NCI-H1417 treated with DMSO at 0.1 percent for 48 hours (cell line): Measurements from ENCODE around the gene VWA8.
"Not testable (repeated sequence)": the region's sequence is repeated elsewhere in the genome, so short reads cannot be mapped to it uniquely, and the experiment has no call there.

ENCODE experiments used
- DNase-seq: peaks from one replicate; lab custom pipeline; 2025; lab: John Stamatoyannopoulos, UW

VWA8 gene

DNA sequence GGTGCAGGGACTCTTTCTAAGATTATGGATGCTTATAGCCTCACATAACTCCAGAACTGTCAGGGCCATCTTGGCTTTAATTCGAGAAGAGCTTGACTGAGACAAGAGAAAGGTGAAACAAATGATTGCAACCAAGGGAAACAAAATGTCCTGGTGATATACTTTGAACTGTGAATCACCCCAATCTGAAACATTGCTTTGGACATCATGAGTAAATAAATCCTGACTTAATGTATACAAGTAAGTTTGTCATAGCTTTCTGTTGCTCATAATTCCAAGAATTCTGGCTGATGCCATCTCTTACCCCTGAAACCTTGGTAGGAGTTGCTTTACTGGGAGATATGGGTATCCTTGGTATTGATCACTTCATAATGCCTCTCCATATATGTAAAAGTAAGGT, 5.8 kb upstream of the VWA8 start:
- no peak for DNase-seq

- no peak for DNase-seq
Observed at GRCh38 chr13:41962994-41963393, 2.1 kb upstream of the VWA8 start.

DNA sequence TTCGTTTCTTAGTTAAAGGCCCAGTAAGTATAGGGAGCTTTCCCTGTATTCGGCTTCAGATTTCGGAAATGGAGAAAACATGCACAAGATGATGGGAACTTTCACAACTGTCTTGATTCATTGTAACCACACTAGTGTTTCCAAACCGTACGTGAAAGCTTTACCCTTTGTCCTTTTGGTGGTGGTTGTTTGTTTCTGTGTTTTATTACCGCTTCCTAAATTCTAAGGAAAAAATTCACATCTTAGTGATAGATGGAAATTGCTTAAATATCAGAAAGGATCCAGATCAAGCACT, 504 bp upstream of the VWA8 start:
- DNase-seq: no peak

GRCh38 chr13:41960211-41960636, 685 bp downstream of the VWA8 start:
- DNase-seq: no peak

DNA sequence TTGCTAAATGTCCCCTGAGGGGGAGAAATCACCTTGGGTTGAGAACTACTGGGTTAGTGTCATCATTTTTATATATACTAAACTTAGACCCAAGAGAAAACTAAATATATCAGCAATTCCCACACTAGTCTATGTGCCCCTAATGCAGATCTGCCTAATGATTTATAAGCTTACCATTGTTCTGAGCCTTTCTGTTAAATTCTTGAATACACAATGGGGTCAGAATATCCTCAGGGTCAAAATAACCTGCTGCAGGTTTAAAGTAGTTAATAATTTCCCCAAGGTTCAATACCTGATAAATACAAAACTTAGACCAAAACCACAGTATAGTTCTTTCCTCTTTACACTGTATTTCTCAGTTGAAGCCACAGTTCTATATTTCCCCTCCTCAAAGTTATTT, 4.6 kb downstream of the VWA8 start:
- DNase-seq: no peak

DNA sequence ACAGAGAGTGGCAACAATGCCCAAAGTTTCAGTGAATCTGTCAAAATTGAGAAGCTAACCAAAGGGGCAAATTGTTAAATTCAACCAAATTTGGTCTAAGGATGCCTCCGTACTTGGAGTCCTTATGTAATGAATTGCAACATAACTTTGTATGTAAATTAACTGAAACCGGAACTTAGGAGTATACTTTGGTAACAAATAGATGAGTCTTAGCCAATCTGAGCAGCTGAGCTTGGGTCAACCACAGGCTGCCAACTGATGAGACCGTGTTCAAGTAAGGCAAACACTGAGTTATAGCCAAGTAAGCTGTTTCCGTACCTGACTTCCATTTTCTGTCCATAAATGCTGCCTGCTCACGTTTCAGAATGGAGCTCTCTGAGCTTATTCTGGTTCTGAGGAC, 5.3 kb downstream of the VWA8 start:
- no peak for DNase-seq

DNA sequence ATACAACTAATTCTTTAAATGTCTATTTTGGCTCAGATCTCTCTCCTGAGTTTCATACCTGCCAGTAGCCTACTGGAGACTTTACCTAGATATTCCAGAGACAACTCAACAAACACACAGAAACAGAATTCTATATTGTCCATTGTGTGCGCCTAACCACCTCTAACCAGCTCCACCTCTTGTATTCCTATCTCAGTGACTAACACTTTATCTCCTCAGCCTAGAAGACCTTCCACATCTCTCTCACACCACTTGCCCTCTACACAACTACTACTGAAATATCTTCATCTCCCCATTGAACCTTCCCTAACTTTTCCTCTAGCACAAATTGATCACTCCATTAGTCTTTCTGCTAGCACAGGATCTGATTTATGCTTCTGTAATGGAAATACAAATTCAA, 6.7 kb downstream of the VWA8 start:
- DNase-seq: no peak

GRCh38 chr13:41952749-41953148, 8.2 kb downstream of the VWA8 start:
- no peak for DNase-seq

DNA sequence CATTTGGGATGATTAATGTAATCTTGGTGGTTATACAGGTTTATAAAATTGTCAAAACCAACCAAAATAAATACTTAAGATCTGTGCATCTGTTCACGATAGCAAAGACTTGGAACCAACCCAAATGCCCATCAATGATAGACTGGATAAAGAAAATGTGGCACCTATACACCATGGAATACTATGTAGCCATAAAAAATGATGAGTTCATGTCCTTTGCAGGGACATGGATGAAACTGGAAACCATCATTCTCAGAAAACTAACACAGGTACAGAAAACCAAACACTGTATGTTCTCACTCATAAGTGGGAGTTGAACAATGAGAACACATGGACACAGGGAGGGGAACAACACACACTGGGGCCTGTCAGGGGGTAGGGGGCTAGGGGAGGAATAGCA, 11.8 kb downstream of the VWA8 start:
- DNase-seq: not testable (repeated sequence)

DNA sequence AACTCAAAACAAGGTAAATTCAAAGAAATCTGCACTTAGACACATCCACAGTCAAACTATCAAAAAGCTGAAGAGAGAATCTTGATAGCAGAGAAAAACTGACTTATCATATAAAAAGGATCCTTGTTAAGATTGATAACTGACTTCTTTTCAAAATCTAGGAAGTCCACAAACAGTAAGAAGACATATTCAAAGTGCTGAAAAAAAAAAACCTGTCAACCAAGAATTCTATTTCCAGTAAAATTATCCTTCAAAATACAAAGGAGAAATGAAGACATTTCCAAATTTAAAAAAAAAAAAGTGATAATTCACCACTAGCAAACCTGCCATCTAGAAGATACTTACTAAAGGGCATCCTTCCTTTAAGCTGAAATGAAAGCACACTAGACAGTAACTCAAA, 15.0 kb downstream of the VWA8 start:
- no peak for DNase-seq

DNA sequence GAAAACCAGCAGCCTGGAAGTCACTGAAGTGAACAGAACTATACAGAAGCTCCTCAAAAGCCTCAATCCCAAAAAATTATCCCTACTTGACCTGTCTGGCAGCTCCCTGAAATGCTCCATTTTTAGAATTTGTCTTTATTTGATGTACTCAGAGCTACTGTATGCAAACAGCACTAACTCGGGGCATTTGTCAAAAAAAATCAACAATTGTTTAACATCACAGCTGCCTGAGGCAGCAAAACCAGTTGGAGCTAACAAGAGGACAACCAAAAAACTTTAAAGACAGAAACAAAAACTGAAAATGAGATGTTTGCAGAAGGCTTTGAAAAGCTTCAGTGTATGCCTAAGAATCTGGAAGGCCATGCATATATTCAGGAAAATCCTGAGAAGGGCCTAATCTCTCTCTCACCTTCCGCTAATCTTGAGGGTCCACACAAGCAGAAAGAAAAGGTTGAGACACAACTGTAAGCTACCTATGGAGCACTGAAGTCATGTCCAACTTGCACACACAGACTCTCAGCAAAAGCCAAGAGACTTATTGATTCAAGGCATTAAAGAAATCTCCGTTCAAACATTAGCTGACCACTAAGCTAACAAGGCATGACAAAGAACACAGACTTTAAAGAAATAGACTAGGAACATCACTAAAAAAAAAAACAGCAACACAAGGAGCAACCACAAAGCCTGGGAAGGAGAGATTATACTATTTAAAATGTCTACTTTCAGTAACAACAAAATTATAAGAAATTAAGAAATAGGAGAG, 16.1 kb downstream of the VWA8 start:
- DNase-seq: no peak

- no peak for DNase-seq
Observed at GRCh38 chr13:41944229-41944628, 16.7 kb downstream of the VWA8 start.

DNA sequence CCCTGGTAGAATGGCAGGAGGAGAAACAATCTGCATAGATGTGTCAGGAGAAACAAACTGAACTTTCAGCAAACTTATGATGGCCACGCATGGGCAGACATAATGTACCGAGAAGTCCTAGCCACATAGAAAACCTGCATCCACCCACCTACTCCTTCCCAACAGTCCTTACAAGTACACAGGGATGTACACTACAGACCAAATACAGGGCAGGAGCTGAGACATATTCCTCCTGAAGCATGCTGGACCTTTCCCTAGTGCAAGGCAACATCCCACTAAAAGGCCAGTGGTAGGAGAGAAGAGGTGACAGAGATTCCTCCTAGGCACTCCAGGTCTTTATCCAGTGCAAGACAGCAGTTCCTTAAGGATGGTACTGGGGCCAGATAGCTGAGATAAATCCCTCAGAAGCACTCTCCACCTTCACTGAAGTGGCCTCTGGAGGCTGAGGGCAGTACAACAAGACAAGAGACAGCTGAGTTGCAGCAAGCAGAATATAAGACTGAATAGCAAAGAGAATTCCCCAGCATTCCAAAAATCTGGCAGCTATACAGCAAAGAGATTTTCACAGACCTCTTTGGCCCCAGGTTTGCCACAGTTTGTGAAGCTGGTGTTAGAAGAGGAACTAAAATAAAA, 18.3 kb downstream of the VWA8 start:
- DNase-seq: no peak

DNA sequence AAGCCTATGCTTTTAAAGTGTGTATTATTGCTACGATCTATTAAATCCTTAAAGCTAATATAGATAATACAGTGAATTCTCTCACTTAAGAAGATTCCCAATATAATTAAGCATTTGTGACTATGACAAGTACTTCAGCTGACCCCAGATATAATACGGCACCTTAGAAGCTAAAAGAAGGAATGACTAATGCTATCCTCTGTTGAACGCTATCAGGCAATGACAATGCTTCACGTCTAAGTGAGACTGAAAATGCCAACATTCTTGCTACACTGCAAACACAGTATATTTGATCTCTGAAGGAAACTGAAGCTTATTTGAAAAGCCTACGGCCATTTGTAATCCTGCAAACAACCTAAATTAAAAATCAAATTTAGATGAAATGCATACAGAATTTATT, 19.7 kb downstream of the VWA8 start:
- no peak for DNase-seq

DNA sequence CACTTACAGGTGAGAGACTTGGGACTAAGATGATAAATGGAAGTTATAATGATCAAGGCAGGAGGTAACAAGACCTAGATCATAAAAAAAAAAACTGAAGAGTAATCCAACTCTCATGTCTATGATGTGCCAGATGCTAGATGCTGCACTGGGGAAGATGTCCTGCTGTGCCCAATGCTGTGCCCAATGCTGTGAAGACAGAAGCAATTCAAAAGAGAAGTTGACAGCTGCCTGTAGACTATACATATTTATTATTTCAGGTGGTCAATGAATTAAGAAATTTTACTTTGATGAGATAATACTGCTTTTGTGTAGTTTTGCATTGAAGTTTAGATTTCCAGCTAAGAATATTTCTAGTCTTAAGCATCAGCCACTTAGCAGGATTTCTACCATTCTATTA, 21.5 kb downstream of the VWA8 start:
- no peak for DNase-seq

DNA sequence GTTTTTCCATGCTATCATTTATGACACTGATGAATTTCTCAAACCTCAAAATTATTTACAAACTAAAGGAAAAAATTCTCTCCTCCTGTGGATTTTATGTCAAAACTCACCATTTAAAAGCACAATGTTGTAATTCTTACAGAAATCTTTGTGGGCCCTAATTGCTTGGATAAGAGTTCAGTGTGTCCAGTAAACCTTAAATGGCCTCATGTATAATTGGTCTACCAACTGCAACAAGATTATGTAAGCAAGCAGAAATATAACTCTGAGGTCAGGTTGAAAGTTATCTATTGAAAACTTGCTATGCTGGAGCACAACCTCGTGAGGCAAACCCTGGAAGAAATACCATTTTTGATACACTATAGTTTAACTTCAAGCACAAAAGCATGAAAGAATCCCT, 22.0 kb downstream of the VWA8 start:
- DNase-seq: no peak

GRCh38 chr13:41937388-41937787, 23.5 kb downstream of the VWA8 start:
- no peak for DNase-seq

DNA sequence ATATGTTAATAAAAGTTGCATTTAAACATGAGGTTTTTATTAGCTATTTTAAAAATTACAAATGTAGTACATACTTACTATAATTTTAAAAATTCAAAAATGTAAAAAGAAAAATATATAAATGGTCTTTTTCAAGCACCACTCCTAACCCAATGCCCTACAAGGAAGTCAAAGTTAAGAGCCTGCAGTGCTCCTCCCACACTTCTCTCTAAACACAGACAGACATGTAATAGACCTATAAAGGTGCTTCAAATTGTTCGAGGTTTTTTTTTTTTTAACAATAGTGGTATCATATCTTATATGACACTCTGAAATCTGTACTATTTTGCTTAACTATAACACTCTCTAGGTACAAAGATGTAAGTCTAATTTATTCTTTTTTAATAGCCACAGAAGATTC, 25.4 kb downstream of the VWA8 start:
- DNase-seq: no peak

GRCh38 chr13:41934994-41935393, 25.9 kb downstream of the VWA8 start:
- no peak for DNase-seq

- no peak for DNase-seq
Observed at GRCh38 chr13:41934120-41934519, 26.8 kb downstream of the VWA8 start.

DNA sequence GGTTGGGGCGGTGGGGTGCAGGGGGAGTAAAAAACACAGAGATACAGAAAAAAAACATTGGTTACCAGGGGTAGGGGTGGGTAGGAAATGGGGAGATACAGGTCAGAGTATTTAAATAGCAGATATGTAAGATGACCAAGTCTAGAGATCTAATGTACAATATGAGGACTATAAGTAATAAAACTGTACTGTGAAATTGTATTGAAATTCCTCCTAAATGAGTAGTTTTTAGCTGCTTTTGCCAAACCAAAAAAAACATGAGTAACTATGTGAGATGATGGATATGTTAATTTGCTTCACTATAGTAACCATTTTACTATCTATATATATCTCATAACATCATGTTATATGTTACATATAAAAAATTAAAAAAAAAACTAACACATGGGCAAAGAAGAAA, 29.6 kb downstream of the VWA8 start:
- DNase-seq: no peak

DNA sequence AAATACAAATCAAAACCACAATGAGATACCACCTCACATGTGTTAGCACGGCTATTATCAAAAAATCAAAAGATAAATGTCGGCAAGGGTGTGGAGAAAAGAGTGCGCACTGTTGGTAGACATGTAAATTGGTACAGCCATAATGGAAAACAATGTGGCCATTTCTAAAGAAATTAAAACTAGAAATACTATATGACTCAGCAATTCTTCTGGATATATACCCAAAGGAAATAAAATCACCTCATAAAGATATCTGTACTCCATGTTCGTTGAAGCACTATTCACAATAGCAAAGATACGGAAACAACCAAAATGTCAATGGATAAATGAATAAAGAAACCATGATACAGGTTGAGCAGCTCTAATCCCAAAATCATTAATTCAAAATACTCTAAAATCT, 30.8 kb downstream of the VWA8 start:
- no peak for DNase-seq

DNA sequence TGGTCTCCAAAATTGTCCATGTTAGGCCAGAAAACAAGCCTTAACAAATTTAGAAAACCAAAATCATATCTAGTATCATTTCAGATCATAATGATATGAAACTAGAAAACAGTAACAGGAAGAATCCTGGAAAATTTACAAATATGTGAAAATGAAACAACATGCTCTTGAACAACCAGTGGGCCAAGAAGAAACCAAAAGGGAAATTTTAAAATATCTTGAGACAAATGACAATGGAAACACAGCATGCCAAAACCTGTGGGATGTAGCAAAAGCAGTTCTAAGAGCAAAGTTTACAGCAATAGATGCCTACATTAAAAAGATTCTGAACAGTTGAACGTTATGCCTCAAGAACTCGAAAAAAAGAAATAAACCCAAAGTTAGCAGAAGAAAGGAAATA, 32.6 kb downstream of the VWA8 start:
- DNase-seq: no peak

DNA sequence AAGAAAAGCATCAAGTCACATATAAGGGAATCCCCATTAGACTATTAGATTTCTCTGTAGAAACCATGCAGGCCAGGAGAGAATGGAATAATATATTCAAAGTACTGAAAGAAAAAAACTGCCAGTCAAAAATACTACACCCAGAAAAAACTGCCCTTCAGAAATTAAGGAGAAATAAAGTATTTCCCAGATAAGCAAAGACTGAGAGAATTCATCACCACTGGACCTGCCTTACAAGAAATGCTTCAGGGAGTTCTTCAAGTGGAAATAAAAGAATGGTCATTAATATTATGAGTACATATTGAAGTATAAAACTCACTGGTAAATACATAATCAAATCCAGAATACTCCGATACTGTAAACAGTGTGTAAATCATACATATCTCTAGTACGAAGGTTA, 35.9 kb downstream of the VWA8 start:
- no peak for DNase-seq
